WTC11 (cell line): ENCODE results near the gene PIM1.

ENCODE experiments used
- CTCF ChIP-seq: fragments of 200-600 bp; IDR thresholded peaks from 2 replicates; pipeline ENCODE4 v1.8.0; 2022; ENCODE audit warnings: antibody characterized with exemption
- E2F1 ChIP-seq: sonication (generic); formaldehyde crosslinking; IDR thresholded peaks from 2 replicates; pipeline ENCODE4 v1.8.0; 2022; ENCODE audit warnings: mild to moderate bottlenecking, missing genetic modification reagents
- ETV6 ChIP-seq: sonication (generic); formaldehyde crosslinking; IDR thresholded peaks from 2 replicates; pipeline ENCODE4 v1.8.1; 2022; ENCODE audit warnings: mild to moderate bottlenecking, missing genetic modification reagents
- FOXK1 ChIP-seq: sonication (generic); formaldehyde crosslinking; IDR thresholded peaks from 2 replicates; pipeline ENCODE4 v1.8.0; 2022; ENCODE audit warnings: mild to moderate bottlenecking, moderate library complexity, missing genetic modification reagents
- JUN ChIP-seq: sonication (generic); formaldehyde crosslinking; IDR thresholded peaks from 2 replicates; pipeline ENCODE4 v1.8.0; 2023; ENCODE audit warnings: mild to moderate bottlenecking, missing genetic modification reagents
- SP1 ChIP-seq: sonication (generic); formaldehyde crosslinking; conservative IDR thresholded peaks from 2 replicates; pipeline ENCODE4 v1.8.1; 2022; ENCODE audit warnings: missing genetic modification reagents
- TEAD4 ChIP-seq: sonication (generic); formaldehyde crosslinking; IDR thresholded peaks from 2 replicates; pipeline ENCODE4 v1.8.0; 2022; ENCODE audit warnings: mild to moderate bottlenecking, missing genetic modification reagents
- ZNF416 ChIP-seq: fragments of 250-450 bp; sonication (Bioruptor Pico); IDR thresholded peaks from 2 replicates; pipeline ENCODE4 v1.9.0; 2021; ENCODE audit warnings: mild to moderate bottlenecking, inconsistent platforms
- ZNF423 ChIP-seq: fragments of 250-450 bp; sonication (Bioruptor Pico); IDR thresholded peaks from 2 replicates; pipeline ENCODE4 v2.1.2; 2022; ENCODE audit warnings: mild to moderate bottlenecking, moderate library complexity
- ZNF532 ChIP-seq: fragments of 250-450 bp; sonication (Bioruptor Pico); IDR thresholded peaks from 2 replicates; pipeline ENCODE4 v1.9.0; 2021; ENCODE audit warnings: mild to moderate bottlenecking, borderline replicate concordance

- TF ChIP-seq CTCF (no peak), ZNF423 (CRISPR knock-in tag) (no peak), JUN (no peak), SP1 (CRISPR knock-in tag) (no peak), E2F1 (CRISPR knock-in tag) (no peak), ZNF532 (CRISPR knock-in tag) (no peak), ETV6 (CRISPR knock-in tag) (no peak), FOXK1 (no peak), ZNF416 (no peak), TEAD4 (CRISPR knock-in tag) (no peak)
Measured at GRCh38 chr6:37143585-37143984, 26.4 kb upstream of the PIM1 start.
